HTERT RPE-1 (cell line): ENCODE measurements around the gene IFNL1.
"Not testable (repeated sequence)": the region's sequence is repeated elsewhere in the genome, so short reads cannot be mapped to it uniquely, and the experiment has no call there.

Source experiments
- in situ Hi-C: fragments of 300-500 bp; cut with MboI; formaldehyde crosslinking; loops from 4 replicates; pipeline ENCODE4 v1.14.3; 2020; ENCODE audit warnings: low sequenced_read_pairs

The IFNL1 gene

GRCh38 chr19:39308531-39309304 lies 12.5 kb downstream of the IFNL1 start:
- in situ Hi-C loops, result no loop called here

GRCh38 chr19:39309305-39309670 lies 13.1 kb downstream of the IFNL1 start:
- in situ Hi-C loops, result not testable (repeated sequence)

- in situ Hi-C loops, result no loop called here
Observed at GRCh38 chr19:39310558-39311311, 14.5 kb downstream of the IFNL1 start.

GRCh38 chr19:39314016-39314728 lies 18.0 kb downstream of the IFNL1 start:
- in situ Hi-C loops, result no loop called here

- in situ Hi-C loops, result no loop called here
Observed at GRCh38 chr19:39315933-39316332, 19.7 kb downstream of the IFNL1 start.

- in situ Hi-C loops, result no loop called here
Observed at GRCh38 chr19:39316627-39317321, 20.6 kb downstream of the IFNL1 start.

GRCh38 chr19:39317476-39317875 lies 21.3 kb downstream of the IFNL1 start:
- in situ Hi-C loops, result no loop called here

GRCh38 chr19:39318071-39318470 lies 21.9 kb downstream of the IFNL1 start:
- in situ Hi-C loops, result no loop called here

- in situ Hi-C loops, result no loop called here
Observed at GRCh38 chr19:39318690-39319089, 22.5 kb downstream of the IFNL1 start.

- in situ Hi-C loops, result no loop called here
Observed at GRCh38 chr19:39319098-39319891, 23.1 kb downstream of the IFNL1 start.

- in situ Hi-C loops, result no loop called here
Observed at GRCh38 chr19:39319892-39320248, 23.7 kb downstream of the IFNL1 start.

- in situ Hi-C loops, result no loop called here
Observed at GRCh38 chr19:39321117-39321831, 25.1 kb downstream of the IFNL1 start.

- in situ Hi-C loops, result no loop called here
Observed at GRCh38 chr19:39321832-39322176, 25.6 kb downstream of the IFNL1 start.

- in situ Hi-C loops, result no loop called here
Observed at GRCh38 chr19:39324242-39324842, 28.1 kb downstream of the IFNL1 start.

- in situ Hi-C loops, result no loop called here
Observed at GRCh38 chr19:39325778-39326665, 29.8 kb downstream of the IFNL1 start.

- in situ Hi-C loops, result no loop called here
Observed at GRCh38 chr19:39327363-39328045, 31.3 kb downstream of the IFNL1 start.

GRCh38 chr19:39328046-39328705 lies 32.0 kb downstream of the IFNL1 start:
- in situ Hi-C loops, result no loop called here
